Osteoblast (primary cell): ENCODE measurements around the gene CELSR1. TPM values are rescaled to one million over a fixed set of nuclear protein-coding genes. Genes with fewer than 3 reads are reported as not detected.

Experiments used
- DNase-seq: peaks from one replicate; pipeline ENCODE4 v3.0.0; 2011; ENCODE audit warnings: low spot score, mixed read lengths; ENCODE audit not compliant: insufficient read length; ENCODE audit errors: missing footprints
- H2AFZ ChIP-seq: 2 replicates; pipeline ENCODE4 v1.6.0; 2011; ENCODE audit warnings: mild to moderate bottlenecking, low read length
- H3K27ac ChIP-seq: 2 replicates; pipeline ENCODE4 v1.5.1; 2011; ENCODE audit warnings: mild to moderate bottlenecking, low read depth, low read length, moderate library complexity
- H3K27me3 ChIP-seq: 2 replicates; pipeline ENCODE4 v1.6.0; 2012; ENCODE audit warnings: mild to moderate bottlenecking, control low read depth, inconsistent platforms, low read length, moderate library complexity; ENCODE audit not compliant: insufficient read depth
- H3K36me3 ChIP-seq: 2 replicates; pipeline ENCODE4 v1.5.1; 2011; ENCODE audit warnings: mild to moderate bottlenecking, low read length, control low read depth, moderate library complexity; ENCODE audit not compliant: insufficient read depth
- H3K4me1 ChIP-seq: 2 replicates; pipeline ENCODE4 v1.5.1; 2011; ENCODE audit warnings: mild to moderate bottlenecking, low read length, control low read depth, moderate library complexity; ENCODE audit not compliant: insufficient read depth
- H3K4me2 ChIP-seq: 2 replicates; pipeline ENCODE4 v1.6.0; 2011; ENCODE audit warnings: mild to moderate bottlenecking, low read length; ENCODE audit not compliant: insufficient read depth
- H3K4me3 ChIP-seq: fragments of 200-600 bp; sonication (generic); 3 replicates; pipeline ENCODE4 v1.5.1; 2012; ENCODE audit warnings: mild to moderate bottlenecking, low read length, inconsistent platforms; ENCODE audit not compliant: insufficient read depth
- H3K79me2 ChIP-seq: 2 replicates; pipeline ENCODE4 v1.6.0; 2012; ENCODE audit warnings: mild to moderate bottlenecking, low read length, control low read depth, inconsistent platforms; ENCODE audit not compliant: insufficient read depth
- H3K9me3 ChIP-seq: 2 replicates; pipeline ENCODE4 v1.5.1; 2011; ENCODE audit warnings: low read depth, low read length, control low read depth
- H4K20me1 ChIP-seq: 2 replicates; pipeline ENCODE4 v1.6.0; 2012; ENCODE audit warnings: mild to moderate bottlenecking, low read length, control low read depth; ENCODE audit not compliant: insufficient read depth
- CTCF ChIP-seq: IDR thresholded peaks from 2 replicates; pipeline ENCODE4 v1.5.1; 2011; ENCODE audit warnings: mild to moderate bottlenecking, low read depth, low read length, moderate library complexity; ENCODE audit errors: extremely low read depth
- total RNA-seq: library from RNA; depleted of rRNA; stranded (reverse); fragments of >200 nt; gene quantifications from 2 replicates; pipeline ENCODE4 v1.2.3, GENCODE V29; 2012

The CELSR1 gene
- total RNA-seq, 1 donor = 3.6 TPM

- no peak overlapping the region for H3K4me2 ChIP-seq
- no peaks in the 10 kb centered on the region for H3K79me2 ChIP-seq
- no peak for TF ChIP-seq CTCF
- H4K20me1 ChIP-seq = no peaks in the 10 kb centered on the region
- no peak for DNase-seq
- H3K4me3 ChIP-seq = no peak overlapping the region
- no peak overlapping the region for H2AFZ ChIP-seq
- no peaks in the 10 kb centered on the region for H3K4me1 ChIP-seq
- no peak overlapping the region for H3K27ac ChIP-seq
- no peaks in the 10 kb centered on the region for H3K9me3 ChIP-seq
- peaks cover 4% of the 10 kb centered on the region for H3K27me3 ChIP-seq
- no peaks in the 10 kb centered on the region for H3K36me3 ChIP-seq
These were observed 167.5 kb downstream of the CELSR1 start for GRCh38 chr22:46369716-46370583.

- no peak overlapping the region for H3K27ac ChIP-seq
- TF ChIP-seq CTCF = no peak
- DNase-seq = no peak
These were observed 168.3 kb downstream of the CELSR1 start for GRCh38 chr22:46368871-46369715.

GRCh38 chr22:46368422-46368821, 169.0 kb downstream of the CELSR1 start:
- TF ChIP-seq CTCF = no peak
- Histone ChIP-seq H3K79me2 (no peaks in the 10 kb centered on the region), H4K20me1 (no peaks in the 10 kb centered on the region), H3K36me3 (no peaks in the 10 kb centered on the region), H3K9me3 (no peaks in the 10 kb centered on the region), H3K27me3 (peaks cover 3% of the 10 kb centered on the region), H3K27ac (no peak overlapping the region), H3K4me1 (no peaks in the 10 kb centered on the region), H3K4me3 (no peak overlapping the region), H3K4me2 (no peak overlapping the region), H2AFZ (no peak overlapping the region)
- DNase-seq = no peak

More at GRCh38 chr22:46368871-46369715, 168.3 kb downstream of the CELSR1 start:
- H3K79me2 ChIP-seq = no peaks in the 10 kb centered on the region
- no peak overlapping the region for H2AFZ ChIP-seq
- no peaks in the 10 kb centered on the region for H3K36me3 ChIP-seq
- H3K9me3 ChIP-seq = no peaks in the 10 kb centered on the region
- no peaks in the 10 kb centered on the region for H4K20me1 ChIP-seq
- peaks cover 4% of the 10 kb centered on the region for H3K27me3 ChIP-seq
- no peaks in the 10 kb centered on the region for H3K4me1 ChIP-seq
- H3K4me3 ChIP-seq = no peak overlapping the region
- no peak overlapping the region for H3K4me2 ChIP-seq
